Fibroblast of lung (primary cell): ENCODE measurements around the gene EIF4A3. TPM values are rescaled to one million over a fixed set of nuclear protein-coding genes. Genes with fewer than 3 reads are reported as not detected.

Experiments
- DNase-seq, 2 donors: peaks; one replicate each; pipeline versions ENCODE4 v3.0.0 to v3.0.0-alpha.2; 2010; ENCODE audit warnings: low read depth in 2 of 2
- H2AFZ ChIP-seq: 2 replicates; pipeline ENCODE4 v1.5.1; 2012; ENCODE audit warnings: low read length, control low read depth, inconsistent platforms
- H3K27ac ChIP-seq: 2 replicates; pipeline ENCODE4 v1.5.1; 2011; ENCODE audit warnings: low read length, control low read depth; ENCODE audit not compliant: insufficient read depth
- H3K27me3 ChIP-seq: 2 replicates; pipeline ENCODE4 v1.5.1; 2011; ENCODE audit warnings: mild to moderate bottlenecking, low read length; ENCODE audit not compliant: control insufficient read depth, insufficient read depth
- H3K36me3 ChIP-seq: 2 replicates; pipeline ENCODE4 v1.5.1; 2011; ENCODE audit warnings: low read length; ENCODE audit not compliant: control insufficient read depth, insufficient read depth
- H3K4me1 ChIP-seq: 2 replicates; pipeline ENCODE4 v1.5.1; 2011; ENCODE audit warnings: low read length; ENCODE audit not compliant: control insufficient read depth, insufficient read depth; ENCODE audit errors: extremely low read depth
- H3K4me2 ChIP-seq: 2 replicates; pipeline ENCODE4 v1.5.1; 2011; ENCODE audit warnings: low read length, control low read depth; ENCODE audit not compliant: insufficient read depth; ENCODE audit errors: extremely low read depth
- H3K4me3 ChIP-seq, 4 experiments: fragments of 200-600 bp in 1 of 4; sonication (generic) in 1 of 4; replicated peaks in 1 of 4; 2 replicates each; pipeline ENCODE4 v1.5.1; 2011 to 2016; ENCODE audit warnings: low read length in 4 of 4, low read depth in 3 of 4, mild to moderate bottlenecking in 3 of 4, control low read depth in 2 of 4, inconsistent platforms in 1 of 4, mixed read lengths in 1 of 4; ENCODE audit not compliant: insufficient read depth in 1 of 4; ENCODE audit errors: control extremely low read depth in 1 of 4
- H3K79me2 ChIP-seq: 2 replicates; pipeline ENCODE4 v1.5.1; 2012; ENCODE audit warnings: mild to moderate bottlenecking, low read length, inconsistent platforms; ENCODE audit not compliant: control insufficient read depth, insufficient read depth
- H3K9ac ChIP-seq: 2 replicates; pipeline ENCODE4 v1.5.1; 2011; ENCODE audit warnings: mild to moderate bottlenecking, low read length, control low read depth; ENCODE audit not compliant: insufficient read depth
- H3K9me3 ChIP-seq: 2 replicates; pipeline ENCODE4 v1.5.1; 2012; ENCODE audit warnings: low read depth, low read length; ENCODE audit not compliant: control insufficient read depth, insufficient read depth
- H4K20me1 ChIP-seq: 2 replicates; pipeline ENCODE4 v1.5.1; 2011; ENCODE audit warnings: low read length; ENCODE audit not compliant: control insufficient read depth, insufficient read depth; ENCODE audit errors: extremely low read depth
- EZH2 ChIP-seq: IDR thresholded peaks from 2 replicates; pipeline ENCODE4 v1.5.1; 2012; ENCODE audit warnings: low read length, control low read depth, mild to moderate bottlenecking; ENCODE audit errors: missing control alignments
- polyA plus RNA-seq, 2 donors: library from polyadenylated mRNA; depleted of rRNA in 1 of 2; stranded (reverse) in 1 of 2; unstranded in 1 of 2; fragments of >200 nt; gene quantifications; 2 replicates each; pipeline ENCODE4 v1.2.1, GENCODE V29; 2011 to 2012; ENCODE audit warnings: missing spikeins in 1 of 2
- total RNA-seq: library from RNA; depleted of rRNA; stranded (reverse); fragments of >200 nt; gene quantifications from 2 replicates; pipeline ENCODE4 v1.2.1, GENCODE V29; 2014
- TF ChIP-seq, protein P1 (sequence below), 2 donors: IDR thresholded peaks in 1 of 2; conservative IDR thresholded peaks in 1 of 2; 1 replicate in 1 of 2; 2 replicates in 1 of 2; pipeline ENCODE4 v1.5.1; 2011 to 2012; ENCODE audit warnings: low read length in 2 of 2, control low read depth in 1 of 2, inconsistent platforms in 1 of 2, low read depth in 1 of 2, mild to moderate bottlenecking in 1 of 2

Gene EIF4A3
- total and polyA plus RNA-seq, 2 donors (not counting 1 experiment from before 2014, with no cell fraction given): 73.2 to 110 TPM

DNA sequence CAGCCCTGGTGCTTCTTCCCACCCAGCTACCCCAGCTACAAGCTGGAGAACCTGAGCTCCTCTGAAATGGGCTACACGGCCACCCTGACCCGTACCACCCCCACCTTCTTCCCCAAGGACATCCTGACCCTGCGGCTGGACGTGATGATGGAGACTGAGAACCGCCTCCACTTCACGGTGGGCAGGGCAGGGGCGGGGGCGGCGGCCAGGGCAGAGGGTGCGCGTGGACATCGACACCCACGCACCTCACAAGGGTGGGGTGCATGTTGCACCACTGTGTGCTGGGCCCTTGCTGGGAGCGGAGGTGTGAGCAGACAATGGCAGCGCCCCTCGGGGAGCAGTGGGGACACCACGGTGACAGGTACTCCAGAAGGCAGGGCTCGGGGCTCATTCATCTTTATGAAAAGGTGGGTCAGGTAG is 42.0 kb downstream of the EIF4A3 start:
- no peak for DNase-seq
- Histone ChIP-seq H3K36me3 (no peaks in the 10 kb centered on the region), H3K27ac (no peak overlapping the region), H3K79me2 (peaks cover 2% of the 10 kb centered on the region), H3K27me3 (no peaks in the 10 kb centered on the region), H3K4me2 (no peak overlapping the region), H3K4me1 (no peaks in the 10 kb centered on the region), H2AFZ (no peak overlapping the region), H3K9me3 (no peaks in the 10 kb centered on the region), H3K4me3 (no peak overlapping the region), H4K20me1 (no peaks in the 10 kb centered on the region), H3K9ac (no peak overlapping the region)
- TF ChIP-seq, protein P1, sequence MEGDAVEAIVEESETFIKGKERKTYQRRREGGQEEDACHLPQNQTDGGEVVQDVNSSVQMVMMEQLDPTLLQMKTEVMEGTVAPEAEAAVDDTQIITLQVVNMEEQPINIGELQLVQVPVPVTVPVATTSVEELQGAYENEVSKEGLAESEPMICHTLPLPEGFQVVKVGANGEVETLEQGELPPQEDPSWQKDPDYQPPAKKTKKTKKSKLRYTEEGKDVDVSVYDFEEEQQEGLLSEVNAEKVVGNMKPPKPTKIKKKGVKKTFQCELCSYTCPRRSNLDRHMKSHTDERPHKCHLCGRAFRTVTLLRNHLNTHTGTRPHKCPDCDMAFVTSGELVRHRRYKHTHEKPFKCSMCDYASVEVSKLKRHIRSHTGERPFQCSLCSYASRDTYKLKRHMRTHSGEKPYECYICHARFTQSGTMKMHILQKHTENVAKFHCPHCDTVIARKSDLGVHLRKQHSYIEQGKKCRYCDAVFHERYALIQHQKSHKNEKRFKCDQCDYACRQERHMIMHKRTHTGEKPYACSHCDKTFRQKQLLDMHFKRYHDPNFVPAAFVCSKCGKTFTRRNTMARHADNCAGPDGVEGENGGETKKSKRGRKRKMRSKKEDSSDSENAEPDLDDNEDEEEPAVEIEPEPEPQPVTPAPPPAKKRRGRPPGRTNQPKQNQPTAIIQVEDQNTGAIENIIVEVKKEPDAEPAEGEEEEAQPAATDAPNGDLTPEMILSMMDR (conservative IDR thresholded peaks at IDR 0.05 in 1 of 2, IDR thresholded peaks at IDR 0.05 in 1 of 2; ENCODE audit: low read depth in 1 of 2, low read length in 2 of 2): no peak
- TF ChIP-seq EZH2: no peak

DNA sequence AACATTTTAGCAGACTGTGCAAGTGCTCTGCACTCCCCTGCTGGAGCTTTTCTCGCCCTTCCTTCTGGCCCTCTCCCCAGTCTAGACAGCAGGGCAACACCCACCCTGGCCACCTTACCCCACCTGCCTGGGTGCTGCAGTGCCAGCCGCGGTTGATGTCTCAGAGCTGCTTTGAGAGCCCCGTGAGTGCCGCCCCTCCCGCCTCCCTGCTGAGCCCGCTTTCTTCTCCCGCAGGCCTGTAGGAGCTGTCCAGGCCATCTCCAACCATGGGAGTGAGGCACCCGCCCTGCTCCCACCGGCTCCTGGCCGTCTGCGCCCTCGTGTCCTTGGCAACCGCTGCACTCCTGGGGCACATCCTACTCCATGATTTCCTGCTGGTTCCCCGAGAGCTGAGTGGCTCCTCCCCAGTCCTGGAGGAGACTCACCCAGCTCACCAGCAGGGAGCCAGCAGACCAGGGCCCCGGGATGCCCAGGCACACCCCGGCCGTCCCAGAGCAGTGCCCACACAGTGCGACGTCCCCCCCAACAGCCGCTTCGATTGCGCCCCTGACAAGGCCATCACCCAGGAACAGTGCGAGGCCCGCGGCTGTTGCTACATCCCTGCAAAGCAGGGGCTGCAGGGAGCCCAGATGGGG is 42.5 kb downstream of the EIF4A3 start:
- H3K4me1 ChIP-seq: no peaks in the 10 kb centered on the region
- no peak overlapping the region for H3K4me3 ChIP-seq
- TF ChIP-seq, protein P1 (conservative IDR thresholded peaks at IDR 0.05 in 1 of 2, IDR thresholded peaks at IDR 0.05 in 1 of 2; ENCODE audit: low read depth in 1 of 2, low read length in 2 of 2): no peak
- no peak for TF ChIP-seq EZH2
- DNase-seq: peak in 1 of 2 donors; percentile 46
- peaks cover 2% of the 10 kb centered on the region for H3K79me2 ChIP-seq
- H3K4me2 ChIP-seq: no peak overlapping the region
- no peaks in the 10 kb centered on the region for H4K20me1 ChIP-seq
- no peaks in the 10 kb centered on the region for H3K9me3 ChIP-seq
- H3K9ac ChIP-seq: no peak overlapping the region
- no peaks in the 10 kb centered on the region for H3K27me3 ChIP-seq
- no peak overlapping the region for H3K27ac ChIP-seq
- H2AFZ ChIP-seq: no peak overlapping the region
- no peaks in the 10 kb centered on the region for H3K36me3 ChIP-seq

DNA sequence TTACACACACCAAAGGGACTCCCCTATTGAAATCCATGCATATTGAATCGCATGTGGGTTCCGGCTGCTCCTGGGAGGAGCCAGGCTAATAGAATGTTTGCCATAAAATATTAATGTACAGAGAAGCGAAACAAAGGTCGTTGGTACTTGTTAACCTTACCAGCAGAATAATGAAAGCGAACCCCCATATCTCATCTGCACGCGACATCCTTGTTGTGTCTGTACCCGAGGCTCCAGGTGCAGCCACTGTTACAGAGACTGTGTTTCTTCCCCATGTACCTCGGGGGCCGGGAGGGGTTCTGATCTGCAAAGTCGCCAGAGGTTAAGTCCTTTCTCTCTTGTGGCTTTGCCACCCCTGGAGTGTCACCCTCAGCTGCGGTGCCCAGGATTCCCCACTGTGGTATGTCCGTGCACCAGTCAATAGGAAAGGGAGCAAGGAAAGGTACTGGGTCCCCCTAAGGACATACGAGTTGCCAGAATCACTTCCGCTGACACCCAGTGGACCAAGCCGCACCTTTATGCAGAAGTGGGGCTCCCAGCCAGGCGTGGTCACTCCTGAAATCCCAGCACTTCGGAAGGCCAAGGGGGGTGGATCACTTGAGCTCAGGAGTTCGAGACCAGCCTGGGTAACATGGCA is 43.4 kb downstream of the EIF4A3 start:
- no peak for DNase-seq
- Histone ChIP-seq H2AFZ (no peak overlapping the region), H3K4me3 (no peak overlapping the region), H3K4me2 (no peak overlapping the region), H3K9ac (no peak overlapping the region), H4K20me1 (no peaks in the 10 kb centered on the region), H3K4me1 (no peaks in the 10 kb centered on the region), H3K9me3 (no peaks in the 10 kb centered on the region), H3K27ac (no peak overlapping the region), H3K36me3 (no peaks in the 10 kb centered on the region), H3K27me3 (no peaks in the 10 kb centered on the region), H3K79me2 (peaks cover 2% of the 10 kb centered on the region)
- TF ChIP-seq EZH2: no peak
- TF ChIP-seq, protein P1 (conservative IDR thresholded peaks at IDR 0.05 in 1 of 2, IDR thresholded peaks at IDR 0.05 in 1 of 2; ENCODE audit: low read depth in 1 of 2, low read length in 2 of 2): no peak
